GM18517 (cell line): ENCODE measurements around the gene PCYT1A.
"Not testable (repeated sequence)": the region's sequence is repeated elsewhere in the genome, so short reads cannot be mapped to it uniquely, and the experiment has no call there.

Experiments used
- ATAC-seq: cut with Tn5 transposase; IDR thresholded peaks from one replicate; pipeline ENCODE4 v1.9.1; 2021; ENCODE audit warnings: mild to moderate bottlenecking, moderate library complexity; ENCODE audit not compliant: unreplicated experiment

Gene PCYT1A

GRCh38 chr3:196288141-196288460, 575 bp upstream of the PCYT1A start:
- peak; percentile 9 for ATAC-seq

GRCh38 chr3:196287090-196287439, 461 bp downstream of the PCYT1A start:
- ATAC-seq: no peak

- no peak for ATAC-seq
Observed at GRCh38 chr3:196284396-196284795, 3.1 kb downstream of the PCYT1A start.

- ATAC-seq: no peak
Observed at GRCh38 chr3:196281962-196282361, 5.6 kb downstream of the PCYT1A start.

- ATAC-seq: peak; percentile 65
Observed at GRCh38 chr3:196280689-196281440, 6.7 kb downstream of the PCYT1A start.

GRCh38 chr3:196275126-196275525, 12.4 kb downstream of the PCYT1A start:
- no peak for ATAC-seq

- ATAC-seq: peak; percentile 81
Observed at GRCh38 chr3:196274585-196274984, 12.9 kb downstream of the PCYT1A start.

- ATAC-seq: no peak
Observed at GRCh38 chr3:196273655-196274054, 13.9 kb downstream of the PCYT1A start.

- ATAC-seq: no peak
Observed at GRCh38 chr3:196272826-196273225, 14.7 kb downstream of the PCYT1A start.

GRCh38 chr3:196270499-196270898, 17.0 kb downstream of the PCYT1A start:
- no peak for ATAC-seq

GRCh38 chr3:196268284-196269163, 19.0 kb downstream of the PCYT1A start:
- ATAC-seq: no peak

- no peak for ATAC-seq
Observed at GRCh38 chr3:196263819-196264218, 23.7 kb downstream of the PCYT1A start.

GRCh38 chr3:196260784-196261183, 26.7 kb downstream of the PCYT1A start:
- no peak for ATAC-seq

GRCh38 chr3:196255776-196256175, 31.8 kb downstream of the PCYT1A start:
- ATAC-seq: no peak

- ATAC-seq: no peak
Observed at GRCh38 chr3:196254376-196255283, 32.9 kb downstream of the PCYT1A start.

- ATAC-seq: no peak
Observed at GRCh38 chr3:196251918-196252317, 35.6 kb downstream of the PCYT1A start.

- no peak for ATAC-seq
Observed at GRCh38 chr3:196246612-196247308, 40.8 kb downstream of the PCYT1A start.

GRCh38 chr3:196244166-196244565, 43.4 kb downstream of the PCYT1A start:
- ATAC-seq: not testable (repeated sequence)

- ATAC-seq: no peak
Observed at GRCh38 chr3:196241704-196242103, 45.8 kb downstream of the PCYT1A start.

GRCh38 chr3:196240424-196240823, 47.1 kb downstream of the PCYT1A start:
- ATAC-seq: no peak
